ENCODE measurements around the gene ABLIM3.

ABLIM3 gene

GRCh38 chr5:149195337-149195887, 54.1 kb downstream of the ABLIM3 start:
- ChIA-PET CTCF (interaction anchor here (1.6 to 1.8 kb wide), 2 partner anchors 9 to 12 kb away, joined by 4 to 5 read pairs; no protein-coding TSS in a partner anchor), POLR2A (no interaction called here)
- no peak for DNase-seq (ENCODE audit: extremely low spot score)
- TF ChIP-seq, protein P1, sequence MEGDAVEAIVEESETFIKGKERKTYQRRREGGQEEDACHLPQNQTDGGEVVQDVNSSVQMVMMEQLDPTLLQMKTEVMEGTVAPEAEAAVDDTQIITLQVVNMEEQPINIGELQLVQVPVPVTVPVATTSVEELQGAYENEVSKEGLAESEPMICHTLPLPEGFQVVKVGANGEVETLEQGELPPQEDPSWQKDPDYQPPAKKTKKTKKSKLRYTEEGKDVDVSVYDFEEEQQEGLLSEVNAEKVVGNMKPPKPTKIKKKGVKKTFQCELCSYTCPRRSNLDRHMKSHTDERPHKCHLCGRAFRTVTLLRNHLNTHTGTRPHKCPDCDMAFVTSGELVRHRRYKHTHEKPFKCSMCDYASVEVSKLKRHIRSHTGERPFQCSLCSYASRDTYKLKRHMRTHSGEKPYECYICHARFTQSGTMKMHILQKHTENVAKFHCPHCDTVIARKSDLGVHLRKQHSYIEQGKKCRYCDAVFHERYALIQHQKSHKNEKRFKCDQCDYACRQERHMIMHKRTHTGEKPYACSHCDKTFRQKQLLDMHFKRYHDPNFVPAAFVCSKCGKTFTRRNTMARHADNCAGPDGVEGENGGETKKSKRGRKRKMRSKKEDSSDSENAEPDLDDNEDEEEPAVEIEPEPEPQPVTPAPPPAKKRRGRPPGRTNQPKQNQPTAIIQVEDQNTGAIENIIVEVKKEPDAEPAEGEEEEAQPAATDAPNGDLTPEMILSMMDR (IDR thresholded peaks at IDR 0.05; ENCODE audit: control extremely low read depth, extremely low read depth, low read depth, missing control alignments) = no peak

DNA sequence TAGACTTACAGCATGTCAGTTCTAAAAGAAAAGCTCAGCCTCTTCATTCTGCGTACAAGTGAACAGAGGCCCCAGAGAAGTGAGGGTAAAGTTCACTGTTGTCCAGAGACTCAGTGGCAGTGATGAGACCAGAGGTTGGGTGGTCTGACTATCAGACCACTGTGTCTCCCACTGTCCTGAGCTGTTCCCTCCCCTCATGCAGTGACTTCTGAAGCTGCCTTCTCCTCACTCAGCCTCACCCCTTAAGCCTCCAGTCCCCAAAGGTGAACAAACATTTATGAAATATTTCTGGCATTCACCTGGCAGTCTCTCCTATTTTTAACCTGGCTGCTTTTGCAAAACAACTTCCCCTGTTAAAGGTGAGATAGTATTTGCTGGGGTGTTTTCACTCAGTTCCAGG, 54.7 kb downstream of the ABLIM3 start:
- DNase-seq (ENCODE audit: extremely low spot score) = no peak
- POLR2A ChIA-PET = no interaction called here
- CTCF ChIA-PET = interaction anchor here (1.6 to 1.8 kb wide), 2 partner anchors 9 to 13 kb away, joined by 4 to 5 read pairs; no protein-coding TSS in a partner anchor
- TF ChIP-seq, protein P1 (IDR thresholded peaks at IDR 0.05; ENCODE audit: control extremely low read depth, extremely low read depth, low read depth, missing control alignments) = no peak

DNA sequence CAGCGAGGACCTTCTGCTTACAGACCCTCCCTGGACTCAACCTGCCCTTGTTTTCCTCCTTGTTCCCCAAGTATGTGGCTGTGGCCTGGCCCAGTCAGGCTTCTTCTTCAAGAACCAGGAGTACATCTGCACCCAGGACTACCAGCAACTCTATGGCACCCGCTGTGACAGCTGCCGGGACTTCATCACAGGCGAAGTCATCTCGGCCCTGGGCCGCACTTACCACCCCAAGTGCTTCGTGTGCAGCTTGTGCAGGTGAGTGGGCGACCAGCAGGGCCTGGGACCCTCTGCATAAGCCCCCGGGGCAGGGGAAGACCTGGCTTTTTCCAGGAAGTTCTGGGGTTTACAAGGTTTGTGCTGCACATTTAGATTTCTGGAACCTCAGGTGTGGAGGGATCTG, 56.9 kb downstream of the ABLIM3 start:
- ChIA-PET POLR2A (no interaction called here), CTCF (interaction anchor here (1.0 kb wide), 1 partner anchor 13 kb away, joined by 3 read pairs; no protein-coding TSS in a partner anchor)
- DNase-seq (ENCODE audit: extremely low spot score) = no peak
- TF ChIP-seq, protein P1 (IDR thresholded peaks at IDR 0.05; ENCODE audit: control extremely low read depth, extremely low read depth, low read depth, missing control alignments) = no peak

DNA sequence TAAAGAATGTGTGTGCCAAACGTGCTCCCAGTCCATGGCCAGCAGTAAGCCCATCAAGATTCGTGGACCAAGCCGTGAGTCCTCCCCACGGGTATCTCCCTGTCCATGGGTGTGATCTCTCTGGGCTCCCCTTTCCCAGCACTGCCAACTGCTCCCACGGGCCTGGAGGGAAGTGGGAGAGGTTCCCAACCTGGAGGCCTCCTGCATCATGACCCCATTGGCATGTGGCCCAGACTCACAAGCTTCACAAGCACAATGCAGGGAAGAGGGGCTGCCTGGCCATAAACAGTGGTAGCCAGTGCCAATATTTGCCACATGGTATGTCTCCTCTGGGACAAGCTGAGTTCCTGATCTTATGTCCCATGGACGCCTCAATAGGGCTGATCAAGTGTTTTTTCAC, 59.1 kb downstream of the ABLIM3 start:
- ChIA-PET POLR2A (no interaction called here), CTCF (no interaction called here)
- TF ChIP-seq, protein P1 (IDR thresholded peaks at IDR 0.05; ENCODE audit: control extremely low read depth, extremely low read depth, low read depth, missing control alignments) = no peak
- no peak for DNase-seq (ENCODE audit: extremely low spot score)

DNA sequence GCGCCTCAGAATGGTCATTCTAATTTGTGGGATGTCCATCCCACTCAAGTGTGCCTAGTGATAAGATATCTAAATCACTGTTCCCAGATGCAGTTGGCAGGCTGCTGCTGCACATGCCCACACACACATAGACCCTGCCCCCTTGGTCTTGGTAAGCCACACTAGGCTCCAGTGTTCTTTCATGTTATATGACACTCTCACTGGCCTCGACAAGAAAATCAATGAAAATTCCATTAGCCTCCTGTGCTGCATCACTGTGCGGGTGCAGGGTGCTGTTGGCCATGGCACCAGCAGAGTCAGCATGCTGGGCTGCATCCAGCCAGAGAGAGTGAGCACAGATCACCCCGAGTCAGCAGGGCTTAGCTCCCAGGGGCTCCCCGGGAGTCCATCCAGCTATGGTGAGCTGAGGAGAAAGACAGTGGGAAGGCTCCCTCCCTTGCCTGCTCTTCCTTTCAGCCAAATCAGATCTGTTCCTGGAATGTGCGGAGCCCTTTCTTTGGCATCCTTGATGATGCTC, 59.9 kb downstream of the ABLIM3 start:
- TF ChIP-seq, protein P1 (IDR thresholded peaks at IDR 0.05; ENCODE audit: control extremely low read depth, extremely low read depth, low read depth, missing control alignments) = no peak
- ChIA-PET POLR2A (no interaction called here), CTCF (no interaction called here)
- DNase-seq (ENCODE audit: extremely low spot score) = no peak

- POLR2A ChIA-PET = no interaction called here
- TF ChIP-seq, protein P1 (IDR thresholded peaks at IDR 0.05; ENCODE audit: control extremely low read depth, extremely low read depth, low read depth, missing control alignments) = no peak
- CTCF ChIA-PET = no interaction called here
- no peak for DNase-seq (ENCODE audit: extremely low spot score)
These were observed 61.7 kb downstream of the ABLIM3 start for GRCh38 chr5:149202910-149203451.

Measured in GM10248 (cell line).